Endothelial cell of umbilical vein (primary cell): ENCODE results near the gene LPP. TPM values are rescaled to one million over a fixed set of nuclear protein-coding genes. Genes with fewer than 3 reads are reported as not detected.

Experiments
- BruUV-seq: library from RNA; stranded (reverse); fragments of 400-500 nt; replicated peaks from 2 replicates; lab custom pipeline; 2021; lab: Mats Ljungman, UMichigan
- CTCF ChIA-PET: fragments of 300-600, 350-600 bp; sonication (Branson Sonifier 250); formaldehyde crosslinking; loops from one replicate; lab custom pipeline; 2021; ENCODE audit warnings: antibody characterized with exemption, inconsistent platforms; lab: Charles Lee
- POLR2A ChIA-PET: fragments of 300-600, 350-600 bp; sonication (Branson Sonifier 250); formaldehyde crosslinking; loops from one replicate; lab custom pipeline; 2021; ENCODE audit warnings: antibody characterized with exemption, inconsistent platforms; lab: Charles Lee
- DNase-seq: peaks from one replicate; pipeline ENCODE4 v3.0.0-alpha.2; 2011; ENCODE audit warnings: low read depth, low spot score
- FAIRE-seq: peaks from 2 replicates; lab custom pipeline; 2011; peaks lifted over from hg19 to GRCh38; lab: Jason Lieb, UNC
- H2AFZ ChIP-seq: 2 replicates; pipeline ENCODE4 v1.6.0; 2012; ENCODE audit warnings: low read depth, low read length, control low read depth, inconsistent platforms
- H3K27ac ChIP-seq: 2 replicates; pipeline ENCODE4 v1.5.1; 2011; ENCODE audit warnings: low read depth, mild to moderate bottlenecking, control low read depth, low read length, moderate library complexity; ENCODE audit not compliant: insufficient read depth
- H3K27me3 ChIP-seq, 2 experiments: 2 replicates each; pipeline versions ENCODE4 v1.6.0 to v1.6.1; 2011; ENCODE audit warnings: low read length in 2 of 2, mixed read lengths in 1 of 2; ENCODE audit not compliant: control insufficient read depth in 2 of 2, insufficient read depth in 2 of 2
- H3K36me3 ChIP-seq, 2 experiments: 2 replicates in 1 of 2; 3 replicates in 1 of 2; pipeline ENCODE4 v1.5.1; 2011; ENCODE audit warnings: low read length in 2 of 2, mild to moderate bottlenecking in 1 of 2, moderate library complexity in 1 of 2; ENCODE audit not compliant: control insufficient read depth in 2 of 2, insufficient read depth in 2 of 2; ENCODE audit errors: extremely low read depth in 1 of 2
- H3K4me1 ChIP-seq: 3 replicates; pipeline ENCODE4 v1.5.1; 2011; ENCODE audit warnings: mild to moderate bottlenecking, low read length; ENCODE audit not compliant: control insufficient read depth, insufficient read depth; ENCODE audit errors: extremely low read depth
- H3K4me2 ChIP-seq: 2 replicates; pipeline ENCODE4 v1.6.1; 2011; ENCODE audit warnings: low read length, control low read depth, mixed read lengths; ENCODE audit not compliant: insufficient read depth
- H3K4me3 ChIP-seq, 3 experiments: fragments of 200-600 bp in 1 of 3; sonication (generic), shearing (Covaris generic) in 1 of 3; replicated peaks in 1 of 3; 2 replicates each; pipeline ENCODE4 v1.5.1; 2011 to 2016; ENCODE audit warnings: control low read depth in 3 of 3, low read length in 3 of 3, mild to moderate bottlenecking in 2 of 3, inconsistent platforms in 1 of 3, low read depth in 1 of 3, moderate library complexity in 1 of 3; ENCODE audit not compliant: insufficient read depth in 1 of 3
- H3K79me2 ChIP-seq: 2 replicates; pipeline ENCODE4 v1.6.0; 2012; ENCODE audit warnings: low read length, inconsistent platforms; ENCODE audit not compliant: control insufficient read depth, insufficient read depth
- H3K9ac ChIP-seq: replicated peaks from 2 replicates; pipeline ENCODE3; 2011; ENCODE audit warnings: low read length, control low read depth; ENCODE audit not compliant: insufficient read depth; ENCODE audit errors: extremely low read depth
- H3K9me1 ChIP-seq: replicated peaks from 3 replicates; pipeline ENCODE4 v1.6.0; 2011; ENCODE audit warnings: mild to moderate bottlenecking, low read length; ENCODE audit not compliant: control insufficient read depth, insufficient read depth; ENCODE audit errors: extremely low read depth
- H3K9me3 ChIP-seq: replicated peaks from 2 replicates; pipeline ENCODE4 v1.5.1; 2012; ENCODE audit warnings: low read length, inconsistent platforms; ENCODE audit not compliant: control insufficient read depth, insufficient read depth
- H4K20me1 ChIP-seq: replicated peaks from 2 replicates; pipeline ENCODE3; 2011; ENCODE audit warnings: mild to moderate bottlenecking, low read length; ENCODE audit not compliant: control insufficient read depth, insufficient read depth; ENCODE audit errors: extremely low read depth
- CTCF ChIP-seq, 2 donors: IDR thresholded peaks; 1 replicate in 1 of 2; 2 replicates in 1 of 2; pipeline ENCODE4 v1.5.1; 2011; ENCODE audit warnings: low read length in 2 of 2, mild to moderate bottlenecking in 2 of 2, moderate library complexity in 2 of 2, control low read depth in 1 of 2, inconsistent platforms in 1 of 2, low read depth in 1 of 2; ENCODE audit not compliant: insufficient read depth in 1 of 2; ENCODE audit errors: extremely low read depth in 1 of 2
- EZH2 ChIP-seq: IDR thresholded peaks from 2 replicates; pipeline ENCODE4 v1.6.1; 2012; ENCODE audit warnings: borderline replicate concordance, low read depth, mild to moderate bottlenecking, moderate library complexity, low read length, inconsistent platforms; ENCODE audit not compliant: severe bottlenecking
- FOS ChIP-seq: IDR thresholded peaks from 2 replicates; pipeline ENCODE4 v1.6.1; 2011; ENCODE audit warnings: mild to moderate bottlenecking, low read length, moderate library complexity, borderline replicate concordance; ENCODE audit not compliant: insufficient read depth
- GATA2 ChIP-seq: IDR thresholded peaks from 2 replicates; pipeline ENCODE4 v1.7.0; 2011; ENCODE audit warnings: low read depth, mild to moderate bottlenecking, moderate library complexity, mixed read lengths, low read length; ENCODE audit not compliant: insufficient read length, insufficient read depth
- MAX ChIP-seq: IDR thresholded peaks from 2 replicates; pipeline ENCODE4 v1.6.1; 2011; ENCODE audit not compliant: insufficient read depth, insufficient read length
- MYC ChIP-seq: IDR thresholded peaks from one replicate; pipeline ENCODE4 v1.6.1; 2011; ENCODE audit warnings: mild to moderate bottlenecking, low read depth, low read length
- POLR2A ChIP-seq: IDR thresholded peaks from 2 replicates; pipeline ENCODE4 v1.6.1; 2012; ENCODE audit warnings: low read depth, mild to moderate bottlenecking, control low read depth, low read length
- POLR2AphosphoS5 ChIP-seq: IDR thresholded peaks from 2 replicates; pipeline ENCODE4 v1.6.1; 2012; ENCODE audit warnings: low read depth, mild to moderate bottlenecking, control low read depth, low read length, moderate library complexity; ENCODE audit not compliant: insufficient read depth
- dilution Hi-C: fragments of 300-500 bp; cut with MboI; formaldehyde crosslinking; loops from one replicate; pipeline ENCODE4 v1.15.0; 2019; ENCODE audit warnings: low sequenced_read_pairs; ENCODE audit not compliant: extremely low pct_ligation_motif_present
- intact Hi-C: fragments of 100-400 bp; cut with micrococcal nuclease; formaldehyde crosslinking; loops from one replicate; pipeline ENCODE4 v1.10.0; 2022
- polyA plus RNA-seq, 4 experiments: library from polyadenylated mRNA; depleted of rRNA in 3 of 4; stranded (reverse) in 3 of 4; unstranded in 1 of 4; fragments of >200 nt; gene quantifications; 2 replicates each; pipeline versions ENCODE4 v1.2.1 to v1.2.3, GENCODE V29; 2011 to 2012; ENCODE audit warnings: missing spikeins in 1 of 4
- total RNA-seq: library from RNA; stranded (reverse); gene quantifications from 2 replicates; pipeline ENCODE4 v1.2.3, GENCODE V29; 2021

LPP gene
- total and polyA plus RNA-seq, 2 donors (not counting 3 experiments of a cell fraction or from before 2014, with no cell fraction given) = 16.9 to 153 TPM

GRCh38 chr3:188122571-188123169 is 31.3 kb upstream of the LPP start:
- Histone ChIP-seq H2AFZ (no peak overlapping the region), H3K9me1 (no peaks in the 10 kb centered on the region), H3K4me1 (no peaks in the 10 kb centered on the region), H4K20me1 (no peaks in the 10 kb centered on the region), H3K79me2 (no peaks in the 10 kb centered on the region), H3K4me3 (no peak overlapping the region), H3K36me3 (no peaks in the 10 kb centered on the region), H3K27ac (no peak overlapping the region), H3K9me3 (no peaks in the 10 kb centered on the region), H3K27me3 (peaks cover 2 to 4% of the 10 kb centered on the region in 2 experiments), H3K9ac (no peak overlapping the region), H3K4me2 (no peak overlapping the region)
- TF ChIP-seq POLR2AphosphoS5 = no peak
- no peak for TF ChIP-seq GATA2
- TF ChIP-seq POLR2A = no peak
- no peak for TF ChIP-seq MYC
- TF ChIP-seq MAX = no peak
- TF ChIP-seq FOS = no peak
- no peak for TF ChIP-seq CTCF (IDR thresholded peaks at IDR 0.05; ENCODE audit: extremely low read depth in 1 of 2, insufficient read depth in 1 of 2, low read depth in 1 of 2, low read length in 2 of 2)
- no peak for TF ChIP-seq EZH2
- DNase-seq (no peak), FAIRE-seq (no peak)
- ChIA-PET CTCF (no interaction called here), POLR2A (no interaction called here)
- no TSS peak for BruUV-seq
- intact Hi-C loops = no loop called here
- dilution Hi-C loops = no loop called here
